Smooth muscle cell of the brain vasculature (primary cell): ENCODE measurements around the gene CPSF3.

Experiments
- DNase-seq: peaks from one replicate; pipeline ENCODE4 v3.0.0-alpha.2; 2012; ENCODE audit warnings: low read depth, low spot score

The CPSF3 gene

GRCh38 chr2:9419541-9419940 is 3.9 kb upstream of the CPSF3 start:
- no peak for DNase-seq

GRCh38 chr2:9420495-9420894 is 3.0 kb upstream of the CPSF3 start:
- DNase-seq, result no peak

- no peak for DNase-seq
Measured at GRCh38 chr2:9422321-9423099, 944 bp upstream of the CPSF3 start.

- no peak for DNase-seq
Measured at GRCh38 chr2:9423922-9424272, 443 bp downstream of the CPSF3 start.

- no peak for DNase-seq
Measured at GRCh38 chr2:9424447-9425164, 1.2 kb downstream of the CPSF3 start.

- no peak for DNase-seq
Measured at GRCh38 chr2:9428965-9429577, 5.6 kb downstream of the CPSF3 start.

GRCh38 chr2:9430316-9431293 is 7.2 kb downstream of the CPSF3 start:
- no peak for DNase-seq

GRCh38 chr2:9434489-9434888 is 11.0 kb downstream of the CPSF3 start:
- DNase-seq, result no peak

GRCh38 chr2:9439536-9439935 is 16.1 kb downstream of the CPSF3 start:
- no peak for DNase-seq

- no peak for DNase-seq
Measured at GRCh38 chr2:9440058-9440727, 16.7 kb downstream of the CPSF3 start.

GRCh38 chr2:9441556-9441955 is 18.1 kb downstream of the CPSF3 start:
- DNase-seq, result no peak

- DNase-seq, result no peak
Measured at GRCh38 chr2:9443526-9443925, 20.1 kb downstream of the CPSF3 start.

GRCh38 chr2:9445089-9445488 is 21.6 kb downstream of the CPSF3 start:
- no peak for DNase-seq

- no peak for DNase-seq
Measured at GRCh38 chr2:9451231-9451630, 27.8 kb downstream of the CPSF3 start.

GRCh38 chr2:9460441-9461017 is 37.1 kb downstream of the CPSF3 start:
- no peak for DNase-seq

- DNase-seq, result no peak
Measured at GRCh38 chr2:9461079-9461478, 37.6 kb downstream of the CPSF3 start.

GRCh38 chr2:9462313-9462712 is 38.9 kb downstream of the CPSF3 start:
- DNase-seq, result no peak

- no peak for DNase-seq
Measured at GRCh38 chr2:9462886-9463697, 39.6 kb downstream of the CPSF3 start.

- DNase-seq, result no peak
Measured at GRCh38 chr2:9463698-9464034, 40.2 kb downstream of the CPSF3 start.

GRCh38 chr2:9465170-9465569 is 41.7 kb downstream of the CPSF3 start:
- no peak for DNase-seq
